Upper lobe of left lung (tissue), 6 donors: ENCODE measurements around the gene CMTM2. TPM values are rescaled to one million over a fixed set of nuclear protein-coding genes. Genes with fewer than 3 reads are reported as not detected.

Experiments used
- ATAC-seq, 2 donors: fragments of 200-7000 bp; cut with Tn5 transposase; one replicate each; pipeline ENCODE4 v1.9.1; 2022; ENCODE audit warnings: mild to moderate bottlenecking in 2 of 2, moderate library complexity in 2 of 2; ENCODE audit not compliant: low FRiP score in 2 of 2
- DNase-seq, 2 donors: peaks; one replicate each; pipeline ENCODE4 v3.0.0-alpha.2; 2019 to 2020
- H3K27ac ChIP-seq, 4 donors: fragments of 200-600 bp; sonication (generic); one replicate each; pipeline ENCODE4 v1.5.1; 2016 to 2019
- H3K27me3 ChIP-seq, 4 donors: fragments of 200-600 bp; sonication (generic); one replicate each; pipeline ENCODE4 v1.5.1; 2017 to 2019
- H3K36me3 ChIP-seq, 4 donors: fragments of 200-600 bp; sonication (generic); one replicate each; pipeline ENCODE4 v1.5.1; 2016 to 2019
- H3K4me1 ChIP-seq, 4 donors: fragments of 200-600 bp; sonication (generic); one replicate each; pipeline ENCODE4 v1.5.1; 2018 to 2019
- H3K4me3 ChIP-seq, 4 donors: fragments of 200-600 bp; sonication (generic); one replicate each; pipeline ENCODE4 v1.5.1; 2017 to 2019; ENCODE audit warnings: mild to moderate bottlenecking in 2 of 4, moderate library complexity in 1 of 4
- H3K9me3 ChIP-seq, 4 donors: fragments of 200-600 bp; sonication (generic); one replicate each; pipeline ENCODE4 v1.5.1; 2018 to 2019
- EP300 ChIP-seq, 4 donors: sonication (generic); formaldehyde crosslinking; IDR thresholded peaks; one replicate each; pipeline ENCODE4 v1.5.1; 2017; ENCODE audit warnings: antibody characterized with exemption in 4 of 4, control low read depth in 2 of 4
- POLR2A ChIP-seq, 4 donors: fragments of 450-650 bp; IDR thresholded peaks; one replicate each; pipeline ENCODE4 v1.5.1; 2016 to 2017; ENCODE audit warnings: antibody characterized with exemption in 4 of 4, mild to moderate bottlenecking in 2 of 4
- POLR2AphosphoS5 ChIP-seq, 2 donors: sonication (generic); formaldehyde crosslinking; IDR thresholded peaks; one replicate each; pipeline ENCODE4 v1.5.1; 2017; ENCODE audit warnings: antibody characterized with exemption in 2 of 2
- WGBS, 2 donors: methylation state at CpG; one replicate each; pipeline ENCODE4 v1.1.5; 2017 to 2018; 5-methylcytosine and 5-hydroxymethylcytosine counted together
- total RNA-seq, 6 donors: library from RNA; depleted of rRNA in 4 of 6; stranded (reverse); fragments of >200 nt in 4 of 6; gene quantifications; one replicate each; pipeline versions ENCODE4 v1.1.0 to v1.2.1, GENCODE V29; 2016 to 2021
- TF ChIP-seq, protein P1 (sequence below), 6 experiments: fragments of 450-650 bp in 4 of 6; fragments of 200-600 bp in 2 of 6; sonication (generic) in 2 of 6; IDR thresholded peaks; one replicate each; pipeline ENCODE4 v1.5.1; 2016 to 2019; ENCODE audit warnings: antibody characterized with exemption in 6 of 6
- donor health status: DM: no; HTN: no; CAD: no; lungs with moderate emphysema.
- donor health status: DM: no; HTN: yes; CAD: no; lungs with severe emphysema.

The CMTM2 gene
- total RNA-seq, 6 donors from 2014 or later: 0.55 to 4.4 (median 3.4) TPM; not detected in 2

DNA sequence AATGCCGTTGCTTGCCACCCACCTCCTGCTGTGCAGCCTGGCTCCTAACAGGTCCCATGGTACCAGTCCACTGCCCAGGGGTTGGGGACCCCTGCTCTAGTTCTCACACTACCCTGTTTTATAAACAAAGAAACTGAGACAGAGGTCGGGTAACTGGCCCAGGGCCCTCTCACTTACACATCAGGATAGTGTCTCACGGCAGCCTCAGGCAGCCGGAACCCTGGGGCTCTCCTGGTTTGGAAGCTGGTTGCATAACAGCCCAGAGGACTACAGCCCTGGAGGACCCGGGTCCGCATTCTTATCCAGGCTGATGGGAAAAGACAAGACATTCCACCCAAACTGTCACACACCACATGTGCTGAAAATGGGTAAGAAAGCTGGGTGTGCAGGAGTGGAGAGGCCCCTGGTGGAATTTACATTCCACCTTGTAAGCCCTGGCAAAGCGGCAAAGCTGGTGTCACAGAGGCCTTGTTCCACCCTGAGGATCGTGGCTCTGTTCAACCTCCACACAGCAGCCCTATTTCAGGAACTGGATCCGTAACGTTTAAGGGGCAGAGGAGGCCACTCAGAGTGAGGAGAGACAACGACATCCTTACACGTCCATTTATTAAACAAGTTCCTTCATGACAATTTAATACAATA, 35.0 kb downstream of the CMTM2 start:
- no peak overlapping the region for H3K4me3 ChIP-seq
- no peaks in the 10 kb centered on the region for H3K9me3 ChIP-seq
- peaks cover 10 to 62% (median 49%) of the 10 kb centered on the region in 4 donors for H3K36me3 ChIP-seq
- no peak overlapping the region for H3K27ac ChIP-seq
- H3K4me1 ChIP-seq: peaks cover 0 to 6% (median under 1%) of the 10 kb centered on the region in 4 donors
- TF ChIP-seq, protein P1, sequence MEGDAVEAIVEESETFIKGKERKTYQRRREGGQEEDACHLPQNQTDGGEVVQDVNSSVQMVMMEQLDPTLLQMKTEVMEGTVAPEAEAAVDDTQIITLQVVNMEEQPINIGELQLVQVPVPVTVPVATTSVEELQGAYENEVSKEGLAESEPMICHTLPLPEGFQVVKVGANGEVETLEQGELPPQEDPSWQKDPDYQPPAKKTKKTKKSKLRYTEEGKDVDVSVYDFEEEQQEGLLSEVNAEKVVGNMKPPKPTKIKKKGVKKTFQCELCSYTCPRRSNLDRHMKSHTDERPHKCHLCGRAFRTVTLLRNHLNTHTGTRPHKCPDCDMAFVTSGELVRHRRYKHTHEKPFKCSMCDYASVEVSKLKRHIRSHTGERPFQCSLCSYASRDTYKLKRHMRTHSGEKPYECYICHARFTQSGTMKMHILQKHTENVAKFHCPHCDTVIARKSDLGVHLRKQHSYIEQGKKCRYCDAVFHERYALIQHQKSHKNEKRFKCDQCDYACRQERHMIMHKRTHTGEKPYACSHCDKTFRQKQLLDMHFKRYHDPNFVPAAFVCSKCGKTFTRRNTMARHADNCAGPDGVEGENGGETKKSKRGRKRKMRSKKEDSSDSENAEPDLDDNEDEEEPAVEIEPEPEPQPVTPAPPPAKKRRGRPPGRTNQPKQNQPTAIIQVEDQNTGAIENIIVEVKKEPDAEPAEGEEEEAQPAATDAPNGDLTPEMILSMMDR (IDR thresholded peaks at IDR 0.05): no peak
- DNase-seq (no peak), ATAC-seq (no peak)
- WGBS, 2 donors: 85 to 90% methylated on average over 7 to 12 of the region's 12 CpGs
- no peaks in the 10 kb centered on the region for H3K27me3 ChIP-seq

DNA sequence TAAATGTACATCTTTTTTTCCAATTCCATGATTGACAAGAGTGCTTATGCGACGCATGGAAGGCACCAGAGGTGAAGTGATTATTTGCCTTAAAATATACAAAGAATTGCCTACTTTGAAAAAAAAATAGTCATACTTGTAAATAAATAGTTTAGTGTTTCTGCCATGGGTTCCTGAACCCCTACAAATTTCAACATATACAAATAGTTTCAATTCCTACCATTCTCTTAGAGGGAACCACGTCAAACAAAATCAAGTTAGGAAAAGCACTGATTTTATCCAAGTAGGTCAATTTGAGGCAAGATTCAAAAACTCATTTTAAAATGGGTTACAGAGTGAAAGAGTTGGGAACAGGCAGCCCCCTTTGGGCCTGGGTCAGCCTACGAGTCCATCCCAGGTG, 36.9 kb downstream of the CMTM2 start:
- no peaks in the 10 kb centered on the region for H3K27me3 ChIP-seq
- 88 to 91% methylated on average over 4 of the region's 4 CpGs for WGBS, 2 donors
- DNase-seq (no peak), ATAC-seq (no peak)
- H3K4me3 ChIP-seq: no peak overlapping the region
- no peak for TF ChIP-seq EP300 (IDR thresholded peaks at IDR 0.05)
- no peak for TF ChIP-seq POLR2AphosphoS5 (IDR thresholded peaks at IDR 0.05)
- TF ChIP-seq POLR2A (IDR thresholded peaks at IDR 0.05): no peak
- TF ChIP-seq, protein P1 (IDR thresholded peaks at IDR 0.05): no peak
- peaks cover 0 to 6% (median 0%) of the 10 kb centered on the region in 4 donors for H3K4me1 ChIP-seq
- H3K27ac ChIP-seq: no peak overlapping the region
- H3K36me3 ChIP-seq: peaks cover 10 to 49% (median 38%) of the 10 kb centered on the region in 4 donors
- no peaks in the 10 kb centered on the region for H3K9me3 ChIP-seq

DNA sequence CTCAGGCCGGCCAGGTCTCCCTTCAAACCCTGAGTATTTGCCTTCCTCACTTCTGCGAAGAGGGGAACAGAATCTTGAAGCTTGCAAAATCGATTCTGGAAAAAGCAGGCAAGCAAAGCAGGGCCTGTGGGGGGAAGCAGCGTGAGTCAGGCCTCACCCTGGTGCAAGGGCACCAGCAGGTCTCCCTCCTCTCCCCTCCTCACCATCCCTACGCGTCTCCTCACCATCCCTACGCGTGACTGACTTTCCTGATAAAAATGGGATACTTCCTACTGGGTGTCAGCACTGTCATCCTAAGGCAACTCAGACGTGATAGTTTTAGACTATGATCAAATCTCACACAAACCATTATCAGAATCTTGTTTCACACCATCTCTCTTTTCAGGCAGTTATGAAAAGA, 37.3 kb downstream of the CMTM2 start:
- Histone ChIP-seq H3K27me3 (no peaks in the 10 kb centered on the region), H3K36me3 (peaks cover 10 to 49% (median 36%) of the 10 kb centered on the region in 4 donors), H3K4me1 (peaks cover 0 to 6% (median 0%) of the 10 kb centered on the region in 4 donors), H3K27ac (no peak overlapping the region), H3K9me3 (no peaks in the 10 kb centered on the region), H3K4me3 (no peak overlapping the region)
- TF ChIP-seq EP300 (IDR thresholded peaks at IDR 0.05) (no peak), POLR2AphosphoS5 (IDR thresholded peaks at IDR 0.05) (no peak), POLR2A (IDR thresholded peaks at IDR 0.05) (no peak)
- TF ChIP-seq, protein P1 (IDR thresholded peaks at IDR 0.05): no peak
- DNase-seq (no peak), ATAC-seq (no peak)
- 71 to 73% methylated on average over 9 of the region's 9 CpGs for WGBS, 2 donors

DNA sequence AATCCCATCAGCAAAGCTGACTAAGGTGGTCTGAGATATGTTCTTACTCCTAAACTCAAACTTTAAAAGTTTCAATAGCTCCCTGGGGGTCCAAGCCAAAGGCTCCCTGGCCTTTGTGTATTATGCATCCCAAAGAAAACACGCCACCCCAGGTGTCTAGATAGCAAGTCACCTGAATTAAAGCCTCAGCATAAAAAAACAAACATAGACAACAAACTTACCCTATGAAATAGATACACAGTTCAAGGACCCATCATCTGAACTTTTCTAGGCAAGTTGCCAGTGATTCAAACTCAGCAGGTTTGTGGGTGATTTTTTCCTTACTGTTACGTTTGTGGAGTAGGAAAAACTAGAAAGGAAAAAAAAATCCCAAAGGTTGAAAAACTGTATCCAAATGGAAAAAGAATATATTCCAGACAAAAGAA, 37.8 kb downstream of the CMTM2 start:
- Histone ChIP-seq H3K36me3 (peaks cover 10 to 49% (median 34%) of the 10 kb centered on the region in 4 donors), H3K9me3 (no peaks in the 10 kb centered on the region), H3K4me3 (no peak overlapping the region), H3K4me1 (peaks cover 0 to 6% (median 0%) of the 10 kb centered on the region in 4 donors), H3K27me3 (no peaks in the 10 kb centered on the region), H3K27ac (no peak overlapping the region)
- WGBS, 2 donors: 71 to 84% methylated on average over 2 of the region's 2 CpGs
- DNase-seq (no peak), ATAC-seq (no peak)
- TF ChIP-seq, protein P1 (IDR thresholded peaks at IDR 0.05): no peak
- TF ChIP-seq EP300 (IDR thresholded peaks at IDR 0.05): no peak
- TF ChIP-seq POLR2A (IDR thresholded peaks at IDR 0.05): no peak
- TF ChIP-seq POLR2AphosphoS5 (IDR thresholded peaks at IDR 0.05): no peak

DNA sequence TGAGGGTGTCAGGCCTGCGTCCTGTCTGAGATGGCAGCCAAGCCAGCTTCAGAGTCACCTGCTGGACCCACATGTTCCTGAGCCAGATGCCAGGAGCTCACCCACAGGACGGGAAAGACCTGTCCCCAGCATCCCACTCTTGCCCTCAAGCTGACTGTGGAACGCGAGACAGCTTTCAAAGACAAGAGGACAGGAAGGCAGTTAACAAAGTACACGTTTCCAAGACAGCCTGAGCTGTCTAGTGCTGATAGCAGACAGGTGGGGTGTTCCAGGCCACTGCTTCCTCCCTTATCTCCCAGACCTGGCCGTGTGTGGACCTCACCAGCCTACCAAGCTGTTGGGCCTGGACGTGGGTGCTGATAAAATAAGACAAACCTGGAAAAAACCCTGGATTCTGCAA, 38.5 kb downstream of the CMTM2 start:
- ATAC-seq: no peak
- TF ChIP-seq EP300 (IDR thresholded peaks at IDR 0.05): no peak
- no peak for TF ChIP-seq POLR2AphosphoS5 (IDR thresholded peaks at IDR 0.05)
- TF ChIP-seq POLR2A (IDR thresholded peaks at IDR 0.05): no peak
- TF ChIP-seq, protein P1 (IDR thresholded peaks at IDR 0.05): no peak

More for the DNA sequence above, 38.5 kb downstream of the CMTM2 start:
- Histone ChIP-seq H3K4me3 (no peak overlapping the region), H3K27me3 (no peaks in the 10 kb centered on the region), H3K9me3 (no peaks in the 10 kb centered on the region), H3K4me1 (peaks cover 0 to 6% (median 0%) of the 10 kb centered on the region in 4 donors), H3K27ac (no peak overlapping the region), H3K36me3 (peaks cover 9 to 48% (median 30%) of the 10 kb centered on the region in 4 donors)
- no peak for DNase-seq
- 66 to 73% methylated on average over 7 of the region's 7 CpGs for WGBS, 2 donors
